Stimulated activated CD4-positive, alpha-beta T cell treated with anti-CD3 and anti-CD28 coated beads, Interleukin-15, amount 100 ng/mL, for 48 hours (primary cell): ENCODE results near the gene CBFA2T2.
A peak's percentile ranks its signal among the peaks of the same experiment; 100 is the strongest.

Source experiments
- DNase-seq, 2 donors: peaks; one replicate each; pipeline ENCODE4 v3.0.0-alpha.2; 2020; ENCODE audit warnings: low read depth in 2 of 2

The CBFA2T2 gene

GRCh38 chr20:33677991-33678702, 188.3 kb downstream of the CBFA2T2 start:
- DNase-seq: no peak

- no peak for DNase-seq
Measured at GRCh38 chr20:33679758-33680485, 190.0 kb downstream of the CBFA2T2 start.

- no peak for DNase-seq
Measured at GRCh38 chr20:33680686-33681085, 190.8 kb downstream of the CBFA2T2 start.

- no peak for DNase-seq
Measured at GRCh38 chr20:33681288-33681687, 191.4 kb downstream of the CBFA2T2 start.

- no peak for DNase-seq
Measured at GRCh38 chr20:33681728-33682353, 191.9 kb downstream of the CBFA2T2 start.

- DNase-seq: no peak
Measured at GRCh38 chr20:33684533-33685327, 194.8 kb downstream of the CBFA2T2 start.

GRCh38 chr20:33685328-33686099, 195.6 kb downstream of the CBFA2T2 start:
- DNase-seq: peak; percentile 58 to 64

GRCh38 chr20:33686100-33686983, 196.4 kb downstream of the CBFA2T2 start, which contains the start of gene E2F1:
Gene E2F1 (minus strand): TSS chr20:33686385. CDS start chr20:33686264, 121 bp downstream.
- peak; percentile 91 to 98 for DNase-seq

GRCh38 chr20:33686984-33687366, 197.1 kb downstream of the CBFA2T2 start:
- DNase-seq: no peak

- DNase-seq: no peak
Measured at GRCh38 chr20:33687370-33687915, 197.5 kb downstream of the CBFA2T2 start.

GRCh38 chr20:33687993-33688937, 198.4 kb downstream of the CBFA2T2 start:
- DNase-seq: no peak

- DNase-seq: no peak
Measured at GRCh38 chr20:33688938-33689424, 199.1 kb downstream of the CBFA2T2 start.

- DNase-seq: no peak
Measured at GRCh38 chr20:33689493-33689892, 199.6 kb downstream of the CBFA2T2 start.

- DNase-seq: peak in 1 of 2 donors; percentile 42
Measured at GRCh38 chr20:33689973-33690372, 200.1 kb downstream of the CBFA2T2 start.

- DNase-seq: no peak
Measured at GRCh38 chr20:33693289-33693688, 203.4 kb downstream of the CBFA2T2 start.

- no peak for DNase-seq
Measured at GRCh38 chr20:33693741-33694638, 204.1 kb downstream of the CBFA2T2 start.

- DNase-seq: no peak
Measured at GRCh38 chr20:33694639-33695012, 204.7 kb downstream of the CBFA2T2 start.
